Right lobe of liver (tissue), 6 donors: Measurements from ENCODE around the gene SCD. TPM values are rescaled to one million over a fixed set of nuclear protein-coding genes. Genes with fewer than 3 reads are reported as not detected.

Experiments
- ATAC-seq, 4 donors: fragments of 200-7000 bp; cut with Tn5 transposase; one replicate each; pipeline ENCODE4 v1.9.1; 2020; ENCODE audit warnings: mild to moderate bottlenecking in 4 of 4, moderate library complexity in 4 of 4
- DNase-seq, 3 donors: peaks; one replicate each; pipeline ENCODE4 v3.0.0-alpha.2; 2020
- H3K27ac ChIP-seq, 3 donors: fragments of 200-600 bp; one replicate each; pipeline ENCODE4 v1.8.0; 2022
- H3K27me3 ChIP-seq, 2 donors: fragments of 200-600 bp; one replicate each; pipeline ENCODE4 v1.8.0; 2022
- H3K36me3 ChIP-seq, 4 donors: fragments of 200-600 bp; sonication (generic) in 1 of 4; one replicate each; pipeline versions ENCODE4 v1.5.1 to v1.8.0; 2017 to 2022; ENCODE audit warnings: control low read depth in 1 of 4
- H3K4me1 ChIP-seq, 4 donors: fragments of 200-600 bp; sonication (generic) in 1 of 4; one replicate each; pipeline versions ENCODE4 v1.5.1 to v1.8.0; 2017 to 2022; ENCODE audit warnings: control low read depth in 1 of 4
- H3K4me3 ChIP-seq, 3 donors: fragments of 200-600 bp; one replicate each; pipeline ENCODE4 v1.8.0; 2022
- H3K9me3 ChIP-seq, 4 donors: fragments of 200-600 bp; sonication (generic) in 1 of 4; one replicate each; pipeline versions ENCODE4 v1.5.1 to v1.8.0; 2017 to 2022; ENCODE audit warnings: control low read depth in 1 of 4
- POLR2A ChIP-seq: fragments of 450-650 bp; IDR thresholded peaks from one replicate; pipeline ENCODE4 v1.6.1; 2017; ENCODE audit warnings: antibody characterized with exemption, mild to moderate bottlenecking
- WGBS: methylation state at CpG from one replicate; pipeline ENCODE4 v1.1.6; 2018; ENCODE audit warnings: low coverage, low lambda C conversion rate; ENCODE audit not compliant: insufficient coverage; ENCODE audit errors: missing lambda C conversion rate; 5-methylcytosine and 5-hydroxymethylcytosine counted together
- intact Hi-C, 2 donors: fragments of 100-400 bp; cut with DNase I; formaldehyde crosslinking; loops; one replicate each; pipeline versions ENCODE4 v1.11.2 to v1.14.1; 2022
- total RNA-seq, 6 experiments: library from RNA; depleted of rRNA in 2 of 6; stranded (reverse); fragments of >200 nt in 2 of 6; fragmentation: NEBNext Ultra II Directional in 3 of 6; extraction: Animal tissue kit (Norgen Biotek cat#: 25700) in 3 of 6; gene quantifications; one replicate each; pipeline versions ENCODE4 v1.1.0 to v1.2.4, GENCODE V29; 2016 to 2023
- TF ChIP-seq, protein P1 (sequence below), 4 donors: fragments of 200-600 bp in 3 of 4; fragments of 450-650 bp in 1 of 4; IDR thresholded peaks; one replicate each; pipeline versions ENCODE4 v1.5.1 to v1.8.0; 2016 to 2022; ENCODE audit warnings: antibody characterized with exemption in 4 of 4, mild to moderate bottlenecking in 2 of 4
- donor health status: DM: no; HTN: yes; CAD: no.
- donor health status: DM: no; HTN: no; CAD: no.
- donor health status: DM: no; HTN: no; CAD: no.
- donor health status: DM: no; HTN: yes; CAD: no.
- donor health status: DM: no; HTN: yes; CAD: no.

The SCD gene
- total RNA-seq, 6 experiments from 2014 or later = 38.3 to 599 (median 220) TPM

DNA sequence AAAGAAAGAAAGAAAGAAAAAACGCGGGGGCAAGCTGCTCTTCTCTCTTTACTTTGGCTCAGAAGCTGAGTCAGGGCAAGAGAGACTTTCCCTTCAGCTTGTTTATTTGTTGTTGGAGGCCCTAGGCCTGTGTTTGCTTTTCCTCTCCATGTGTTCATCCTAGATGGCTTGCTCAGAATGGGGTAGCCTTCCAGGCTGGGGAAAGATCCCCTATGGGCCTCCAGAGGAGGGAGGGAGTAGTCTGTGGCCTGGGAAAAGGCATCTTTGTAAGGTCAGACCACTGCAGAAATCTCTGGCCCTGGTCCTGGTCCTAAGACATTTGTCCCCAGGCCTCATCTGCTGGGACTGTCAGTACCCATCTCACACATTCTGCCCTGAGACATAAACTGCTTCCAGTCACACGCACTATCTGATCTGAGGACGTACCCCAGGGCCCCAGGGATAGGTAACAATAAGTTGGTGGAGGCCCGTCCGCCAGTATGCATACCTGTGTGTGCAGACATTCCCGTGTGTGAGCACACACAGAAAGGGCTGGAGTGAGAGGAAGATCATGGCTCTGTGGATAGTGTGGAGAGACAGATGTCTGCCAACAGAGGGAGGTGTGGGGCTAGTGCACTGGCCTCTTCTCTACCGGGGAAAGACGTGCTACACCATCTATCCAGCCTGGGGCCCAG is 4.9 kb upstream of the SCD start:
- no peak overlapping the region for H3K4me3 ChIP-seq
- 3% methylated on average over 5 of the region's 9 CpGs for WGBS
- peak overlapping the region; percentile 61 to 87 (median 72) for H3K27ac ChIP-seq
- intact Hi-C loops = no loop called here
- no peaks in the 10 kb centered on the region for H3K9me3 ChIP-seq
- H3K4me1 ChIP-seq = peaks cover 3 to 51% (median 22%) of the 10 kb centered on the region in 4 donors
- DNase-seq = peak in 2 of 3 donors; percentile 57 to 63
- ATAC-seq = peak; percentile 35 to 56 (median 42)
- no peak for TF ChIP-seq POLR2A
- TF ChIP-seq, protein P1, sequence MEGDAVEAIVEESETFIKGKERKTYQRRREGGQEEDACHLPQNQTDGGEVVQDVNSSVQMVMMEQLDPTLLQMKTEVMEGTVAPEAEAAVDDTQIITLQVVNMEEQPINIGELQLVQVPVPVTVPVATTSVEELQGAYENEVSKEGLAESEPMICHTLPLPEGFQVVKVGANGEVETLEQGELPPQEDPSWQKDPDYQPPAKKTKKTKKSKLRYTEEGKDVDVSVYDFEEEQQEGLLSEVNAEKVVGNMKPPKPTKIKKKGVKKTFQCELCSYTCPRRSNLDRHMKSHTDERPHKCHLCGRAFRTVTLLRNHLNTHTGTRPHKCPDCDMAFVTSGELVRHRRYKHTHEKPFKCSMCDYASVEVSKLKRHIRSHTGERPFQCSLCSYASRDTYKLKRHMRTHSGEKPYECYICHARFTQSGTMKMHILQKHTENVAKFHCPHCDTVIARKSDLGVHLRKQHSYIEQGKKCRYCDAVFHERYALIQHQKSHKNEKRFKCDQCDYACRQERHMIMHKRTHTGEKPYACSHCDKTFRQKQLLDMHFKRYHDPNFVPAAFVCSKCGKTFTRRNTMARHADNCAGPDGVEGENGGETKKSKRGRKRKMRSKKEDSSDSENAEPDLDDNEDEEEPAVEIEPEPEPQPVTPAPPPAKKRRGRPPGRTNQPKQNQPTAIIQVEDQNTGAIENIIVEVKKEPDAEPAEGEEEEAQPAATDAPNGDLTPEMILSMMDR (IDR thresholded peaks at IDR 0.05) = peak; percentile 57 to 66 (median 62)
- no peaks in the 10 kb centered on the region for H3K27me3 ChIP-seq
- H3K36me3 ChIP-seq = no peaks in the 10 kb centered on the region

DNA sequence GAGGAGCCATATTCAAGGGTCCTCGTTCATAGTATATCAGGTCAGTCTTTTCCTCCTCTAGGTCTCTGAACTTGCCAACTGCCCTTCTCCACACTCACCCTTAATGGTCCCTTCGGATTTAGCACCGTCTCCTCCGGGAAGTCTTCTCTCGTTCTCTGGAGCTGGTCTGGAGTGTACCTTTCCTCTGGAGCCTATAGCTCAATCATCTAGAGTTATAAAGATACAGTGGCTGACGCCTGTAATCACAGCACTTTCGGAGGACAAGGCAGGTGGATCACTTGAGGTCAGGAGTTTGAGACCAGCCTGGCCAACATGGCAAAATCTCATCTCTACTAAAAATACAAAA is 4.4 kb upstream of the SCD start:
- H3K4me1 ChIP-seq = peaks cover 3 to 51% (median 22%) of the 10 kb centered on the region in 4 donors
- H3K4me3 ChIP-seq = no peak overlapping the region
- ATAC-seq (no peak), DNase-seq (no peak)
- 62% methylated on average over 7 of the region's 7 CpGs for WGBS
- no peaks in the 10 kb centered on the region for H3K27me3 ChIP-seq
- H3K27ac ChIP-seq = no peak overlapping the region
- intact Hi-C loops = no loop called here
- no peaks in the 10 kb centered on the region for H3K9me3 ChIP-seq
- TF ChIP-seq, protein P1 (IDR thresholded peaks at IDR 0.05) = no peak
- TF ChIP-seq POLR2A = no peak
- no peaks in the 10 kb centered on the region for H3K36me3 ChIP-seq

DNA sequence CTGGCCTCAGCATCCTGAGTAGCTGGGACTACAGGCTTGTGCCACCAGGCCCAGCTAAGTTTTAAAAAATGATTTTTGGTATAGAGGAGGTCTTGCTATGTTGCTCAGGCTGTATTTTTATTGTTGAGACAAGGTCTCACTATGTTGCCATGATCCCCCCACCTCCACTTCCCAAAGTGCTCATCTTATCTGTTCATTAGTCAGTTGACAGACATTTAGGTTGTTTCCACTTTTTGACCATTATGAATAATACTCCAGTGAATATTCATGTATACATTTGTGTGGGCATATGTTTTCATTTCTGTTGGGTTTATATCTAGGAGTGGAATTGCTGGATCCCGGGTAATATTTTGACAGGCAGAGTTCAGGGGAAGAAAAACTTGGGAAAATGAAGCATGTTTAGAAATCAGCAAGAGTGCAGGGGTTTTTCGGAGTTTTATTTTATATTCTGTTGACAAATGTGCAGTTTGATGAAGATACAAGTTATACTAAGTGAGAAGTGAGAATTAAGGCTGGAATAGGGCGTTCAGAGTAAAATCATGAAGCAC is 2.7 kb upstream of the SCD start:
- Histone ChIP-seq H3K27me3 (no peaks in the 10 kb centered on the region), H3K27ac (no peak overlapping the region), H3K36me3 (no peaks in the 10 kb centered on the region), H3K9me3 (no peaks in the 10 kb centered on the region), H3K4me1 (peaks cover 3 to 58% (median 26%) of the 10 kb centered on the region in 4 donors), H3K4me3 (no peak overlapping the region)
- ATAC-seq (no peak), DNase-seq (no peak)
- intact Hi-C loops = no loop called here
- no peak for TF ChIP-seq POLR2A
- TF ChIP-seq, protein P1 (IDR thresholded peaks at IDR 0.05) = no peak
- 59% methylated on average over 3 of the region's 3 CpGs for WGBS

DNA sequence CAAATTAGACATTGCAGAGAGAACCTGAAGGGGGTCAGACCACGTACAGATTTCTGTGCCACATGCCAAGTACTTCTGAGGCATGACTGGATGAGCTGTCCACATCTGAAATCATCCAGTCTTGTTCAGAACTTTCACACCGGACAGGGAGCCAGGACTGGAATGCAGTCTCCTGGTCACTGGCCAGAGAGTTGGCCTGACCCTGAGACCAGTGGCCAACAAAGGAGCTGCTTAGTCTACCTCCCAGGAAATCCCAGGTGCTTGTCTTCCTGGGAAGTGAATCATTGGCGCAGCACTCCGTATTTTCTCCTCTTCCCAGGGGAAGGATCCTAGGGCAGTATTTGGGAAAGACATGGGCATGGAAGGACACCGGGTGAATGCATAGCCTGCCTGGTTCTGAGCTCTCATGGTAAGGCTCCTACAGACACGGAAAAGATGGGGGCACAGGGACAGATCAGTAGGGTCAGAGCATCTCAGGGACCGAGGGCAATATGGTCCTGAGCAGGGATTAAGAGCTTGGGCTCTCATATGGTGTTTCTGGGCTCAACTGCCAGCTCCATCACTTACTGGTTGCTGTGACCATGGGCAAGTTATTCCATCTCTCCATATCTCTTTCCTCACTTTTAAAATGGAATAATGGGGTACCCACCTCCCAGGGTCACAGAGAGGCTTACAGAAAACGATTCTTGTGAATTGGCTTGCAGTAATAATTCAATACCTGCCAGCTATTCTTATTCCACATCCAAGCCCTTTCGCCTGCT is 1.3 kb upstream of the SCD start:
- no peaks in the 10 kb centered on the region for H3K27me3 ChIP-seq
- H3K9me3 ChIP-seq = no peaks in the 10 kb centered on the region
- peaks cover 0 to 5% (median 0%) of the 10 kb centered on the region in 4 donors for H3K36me3 ChIP-seq
- WGBS = 28% methylated on average over 9 of the region's 9 CpGs
- no peak for TF ChIP-seq POLR2A
- TF ChIP-seq, protein P1 (IDR thresholded peaks at IDR 0.05) = no peak
- DNase-seq = peak in 2 of 3 donors; percentile 62 to 63
- H3K4me1 ChIP-seq = peaks cover 2 to 57% (median 29%) of the 10 kb centered on the region in 4 donors
- H3K27ac ChIP-seq = peak overlapping the region in 2 of 3 donors; percentile 83 to 96
- peak overlapping the region in 2 of 3 donors; percentile 70 to 83 for H3K4me3 ChIP-seq
- intact Hi-C loops = no loop called here
- peak in 2 of 4 donors; percentile 6 to 13 for ATAC-seq
